ENCODE results near the gene SLC37A3. TPM values are rescaled to one million over a fixed set of nuclear protein-coding genes. Genes with fewer than 3 reads are reported as not detected.

SLC37A3 gene
- total RNA-seq, 1 donor from 2014 or later: 31.1 TPM

DNA sequence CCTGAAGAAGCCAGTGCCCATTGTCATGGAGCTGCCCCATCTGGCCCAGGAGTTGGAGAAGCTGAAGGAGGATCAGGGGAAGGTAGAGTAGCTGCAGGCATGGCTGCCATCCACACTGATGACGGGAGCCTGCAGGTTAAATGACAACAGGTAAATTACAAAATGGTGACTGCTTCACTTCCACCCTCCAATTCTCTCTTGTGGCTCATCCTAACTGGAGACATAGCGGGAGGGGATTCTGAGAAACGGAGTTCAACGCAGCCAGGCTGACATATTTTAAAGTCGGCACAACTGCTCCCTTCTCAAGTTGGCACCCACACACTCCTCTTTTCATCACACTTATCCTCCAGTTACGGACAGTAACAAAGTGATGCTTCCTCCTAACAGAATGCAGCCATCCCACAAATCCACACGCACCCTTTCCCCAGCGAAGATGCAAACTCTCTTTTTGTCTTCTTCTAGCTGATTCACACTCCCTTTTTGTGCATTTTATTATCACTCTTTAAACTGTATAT is 103.0 kb downstream of the SLC37A3 start:
- Histone ChIP-seq H3K36me3 (no peaks in the 10 kb centered on the region), H3K4me3 (no peak overlapping the region), H3K9me3 (no peaks in the 10 kb centered on the region), H3K4me1 (no peaks in the 10 kb centered on the region), H3K27ac (no peak overlapping the region), H3K27me3 (ENCODE audit: low read depth) (no peaks in the 10 kb centered on the region)
- no peak for DNase-seq
- no peak for ATAC-seq
- intact Hi-C loops (cut with DNase I): no loop called here
- TF ChIP-seq, protein P1, sequence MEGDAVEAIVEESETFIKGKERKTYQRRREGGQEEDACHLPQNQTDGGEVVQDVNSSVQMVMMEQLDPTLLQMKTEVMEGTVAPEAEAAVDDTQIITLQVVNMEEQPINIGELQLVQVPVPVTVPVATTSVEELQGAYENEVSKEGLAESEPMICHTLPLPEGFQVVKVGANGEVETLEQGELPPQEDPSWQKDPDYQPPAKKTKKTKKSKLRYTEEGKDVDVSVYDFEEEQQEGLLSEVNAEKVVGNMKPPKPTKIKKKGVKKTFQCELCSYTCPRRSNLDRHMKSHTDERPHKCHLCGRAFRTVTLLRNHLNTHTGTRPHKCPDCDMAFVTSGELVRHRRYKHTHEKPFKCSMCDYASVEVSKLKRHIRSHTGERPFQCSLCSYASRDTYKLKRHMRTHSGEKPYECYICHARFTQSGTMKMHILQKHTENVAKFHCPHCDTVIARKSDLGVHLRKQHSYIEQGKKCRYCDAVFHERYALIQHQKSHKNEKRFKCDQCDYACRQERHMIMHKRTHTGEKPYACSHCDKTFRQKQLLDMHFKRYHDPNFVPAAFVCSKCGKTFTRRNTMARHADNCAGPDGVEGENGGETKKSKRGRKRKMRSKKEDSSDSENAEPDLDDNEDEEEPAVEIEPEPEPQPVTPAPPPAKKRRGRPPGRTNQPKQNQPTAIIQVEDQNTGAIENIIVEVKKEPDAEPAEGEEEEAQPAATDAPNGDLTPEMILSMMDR (IDR thresholded peaks at IDR 0.05): no peak

DNA sequence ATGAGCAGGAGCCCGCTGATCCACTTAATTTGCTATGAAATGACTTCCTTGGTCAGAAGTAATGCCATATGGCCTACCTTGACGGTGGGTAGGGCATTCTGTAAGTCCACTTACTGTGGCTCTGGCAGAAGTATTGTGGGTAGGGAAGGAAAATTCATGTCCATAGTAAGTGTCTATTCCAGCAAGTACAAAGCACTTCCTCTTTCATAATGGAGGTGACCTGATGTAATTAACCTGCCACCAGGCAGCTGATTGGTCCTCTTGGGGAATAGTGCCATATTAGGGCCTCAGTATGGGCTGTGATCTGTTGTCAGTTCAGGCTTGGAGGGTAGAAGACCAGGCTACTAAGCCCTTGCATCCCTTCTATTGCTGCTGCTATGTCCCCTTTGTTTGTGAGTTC is 103.9 kb downstream of the SLC37A3 start:
- no peak overlapping the region for H3K27ac ChIP-seq
- no peak overlapping the region for H3K4me3 ChIP-seq
- no peaks in the 10 kb centered on the region for H3K9me3 ChIP-seq
- DNase-seq (no peak), ATAC-seq (no peak)
- H3K4me1 ChIP-seq: no peaks in the 10 kb centered on the region
- no peaks in the 10 kb centered on the region for H3K27me3 ChIP-seq (ENCODE audit: low read depth)
- TF ChIP-seq, protein P1 (IDR thresholded peaks at IDR 0.05): no peak
- intact Hi-C loops (cut with DNase I): no loop called here
- H3K36me3 ChIP-seq: no peaks in the 10 kb centered on the region

DNA sequence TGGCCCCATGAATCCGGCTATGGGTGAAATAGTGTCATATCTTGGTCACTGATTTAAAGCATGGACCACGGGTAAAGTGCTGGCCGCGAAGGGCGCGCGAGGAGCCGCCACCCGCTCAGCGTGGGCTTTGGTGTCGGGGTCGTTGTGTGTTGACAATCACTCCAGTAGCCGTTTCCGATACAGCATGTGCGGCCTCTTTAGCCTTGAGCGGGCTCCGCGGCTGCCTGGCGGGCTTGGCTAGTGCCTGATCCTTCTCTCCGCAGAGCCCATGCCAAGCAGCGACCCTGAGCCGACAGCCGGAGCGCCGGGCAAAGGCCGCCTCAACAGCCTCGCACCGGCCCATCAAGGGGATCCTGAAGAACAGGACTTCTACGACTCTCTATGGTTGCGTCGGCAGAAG is 105.9 kb downstream of the SLC37A3 start:
- no peak for ATAC-seq
- TF ChIP-seq, protein P1 (IDR thresholded peaks at IDR 0.05): no peak
- no peak overlapping the region for H3K4me3 ChIP-seq
- intact Hi-C loops (cut with DNase I): no loop called here
- no peaks in the 10 kb centered on the region for H3K27me3 ChIP-seq (ENCODE audit: low read depth)
- no peaks in the 10 kb centered on the region for H3K4me1 ChIP-seq
- H3K27ac ChIP-seq: no peak overlapping the region
- H3K36me3 ChIP-seq: no peaks in the 10 kb centered on the region
- no peak for DNase-seq
- no peaks in the 10 kb centered on the region for H3K9me3 ChIP-seq

DNA sequence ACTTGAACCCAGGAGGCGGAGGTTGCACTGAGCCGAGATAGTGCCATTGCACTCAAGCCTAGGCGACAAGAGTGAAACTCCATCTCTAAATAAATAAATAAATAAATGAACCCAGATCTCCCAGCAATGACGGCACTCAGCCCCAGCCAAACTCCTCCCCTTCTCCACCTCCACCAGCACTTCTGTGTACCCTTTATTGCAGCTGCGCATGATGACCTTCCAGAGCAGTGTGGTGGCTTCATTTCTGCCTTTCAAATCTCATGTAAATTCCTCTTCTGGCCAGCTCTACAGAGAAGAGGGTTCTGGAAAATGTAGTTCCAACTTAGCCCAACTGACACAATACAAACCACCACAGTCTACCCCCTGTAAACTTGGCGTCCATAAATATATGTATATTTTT is 108.5 kb downstream of the SLC37A3 start:
- intact Hi-C loops (cut with DNase I): no loop called here

DNA sequence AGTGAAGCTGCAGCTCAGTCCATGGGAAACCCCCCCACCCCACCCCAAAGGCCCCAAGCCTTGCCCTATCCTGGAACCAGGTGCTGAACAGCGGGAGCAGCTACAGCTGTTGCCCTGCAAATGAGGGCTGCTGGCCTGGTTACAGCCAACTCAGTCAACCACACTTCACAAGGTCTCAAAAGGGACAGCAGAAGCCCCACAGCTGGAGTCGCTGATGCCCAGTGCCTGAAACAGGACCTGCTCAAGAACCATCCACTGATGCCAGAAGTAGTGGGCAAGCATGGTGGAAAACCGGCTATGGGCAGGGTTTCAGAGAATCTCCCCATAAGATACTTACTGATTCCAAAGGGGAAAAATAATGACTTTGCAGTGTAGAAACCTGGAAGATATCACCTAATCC is 110.3 kb downstream of the SLC37A3 start:
- H3K9me3 ChIP-seq: no peaks in the 10 kb centered on the region
- TF ChIP-seq, protein P1 (IDR thresholded peaks at IDR 0.05): no peak
- H3K27ac ChIP-seq: no peak overlapping the region
- no peaks in the 10 kb centered on the region for H3K36me3 ChIP-seq
- DNase-seq: no peak
- intact Hi-C loops (cut with DNase I): no loop called here
- ATAC-seq: no peak
- H3K27me3 ChIP-seq (ENCODE audit: low read depth): no peaks in the 10 kb centered on the region
- H3K4me3 ChIP-seq: no peak overlapping the region
- peaks cover 5% of the 10 kb centered on the region for H3K4me1 ChIP-seq

More for the DNA sequence above, 108.5 kb downstream of the SLC37A3 start:
- TF ChIP-seq, protein P1 (IDR thresholded peaks at IDR 0.05): no peak
- Histone ChIP-seq H3K9me3 (no peaks in the 10 kb centered on the region), H3K27me3 (ENCODE audit: low read depth) (no peaks in the 10 kb centered on the region), H3K4me1 (peaks cover 5% of the 10 kb centered on the region), H3K36me3 (no peaks in the 10 kb centered on the region), H3K27ac (no peak overlapping the region), H3K4me3 (no peak overlapping the region)
- DNase-seq: no peak
- ATAC-seq: no peak

DNA sequence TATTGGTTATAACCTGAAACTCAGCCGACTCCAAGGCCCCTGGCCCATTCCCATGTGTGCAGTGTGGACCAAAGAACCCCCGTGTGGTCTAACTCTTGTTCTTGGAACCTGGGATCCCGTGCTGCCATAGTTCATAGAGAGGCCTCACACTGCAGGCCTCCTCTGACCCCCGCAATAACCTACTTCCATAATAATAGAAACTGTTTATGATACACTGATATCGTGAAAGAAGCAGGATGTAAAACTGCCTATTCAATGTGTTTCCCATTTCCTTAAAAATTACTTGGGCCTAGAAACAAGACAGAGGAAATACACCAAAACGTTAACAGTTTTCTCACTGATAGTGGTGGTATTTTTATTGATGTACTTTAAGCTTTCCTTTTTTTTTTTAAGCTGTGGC is 112.4 kb downstream of the SLC37A3 start:
- no peak for DNase-seq
- no peaks in the 10 kb centered on the region for H3K27me3 ChIP-seq (ENCODE audit: low read depth)
- no peak overlapping the region for H3K4me3 ChIP-seq
- intact Hi-C loops (cut with DNase I): no loop called here
- no peaks in the 10 kb centered on the region for H3K9me3 ChIP-seq
- peaks cover 5% of the 10 kb centered on the region for H3K4me1 ChIP-seq
- H3K27ac ChIP-seq: no peak overlapping the region
- TF ChIP-seq, protein P1 (IDR thresholded peaks at IDR 0.05): no peak
- no peaks in the 10 kb centered on the region for H3K36me3 ChIP-seq
- no peak for ATAC-seq
